GM21423 (cell line): ENCODE results near the gene ELL.
A peak's percentile ranks its signal among the peaks of the same experiment; 100 is the strongest.

Experiments used
- ATAC-seq: cut with Tn5 transposase; IDR thresholded peaks from one replicate; pipeline ENCODE4 v1.9.1; 2021; ENCODE audit warnings: mild to moderate bottlenecking, moderate library complexity; ENCODE audit not compliant: unreplicated experiment

Gene ELL

GRCh38 chr19:18425515-18426415, 96.1 kb downstream of the ELL start:
- ATAC-seq, result no peak

- no peak for ATAC-seq
Measured at GRCh38 chr19:18424890-18425514, 96.9 kb downstream of the ELL start.

GRCh38 chr19:18424122-18424889, 97.6 kb downstream of the ELL start:
- no peak for ATAC-seq

- ATAC-seq, result no peak
Measured at GRCh38 chr19:18423258-18424020, 98.4 kb downstream of the ELL start.

GRCh38 chr19:18422530-18423191, 99.2 kb downstream of the ELL start:
- ATAC-seq, result no peak

GRCh38 chr19:18421371-18421959, 100.4 kb downstream of the ELL start:
- ATAC-seq, result no peak

- ATAC-seq, result no peak
Measured at GRCh38 chr19:18420930-18421329, 100.9 kb downstream of the ELL start.

- no peak for ATAC-seq
Measured at GRCh38 chr19:18419699-18420460, 102.0 kb downstream of the ELL start.

GRCh38 chr19:18419195-18419698, 102.6 kb downstream of the ELL start, which contains the start of gene SSBP4:
Gene SSBP4 (plus strand): TSS chr19:18419398. CDS start chr19:18419649, 251 bp downstream.
- peak; percentile 30 for ATAC-seq

GRCh38 chr19:18418483-18419194, 103.2 kb downstream of the ELL start:
- peak; percentile 2 for ATAC-seq

GRCh38 chr19:18418029-18418482, 103.8 kb downstream of the ELL start:
- ATAC-seq, result no peak

- ATAC-seq, result peak; percentile 26
Measured at GRCh38 chr19:18417250-18418028, 104.4 kb downstream of the ELL start.

- no peak for ATAC-seq
Measured at GRCh38 chr19:18416778-18417249, 105.1 kb downstream of the ELL start.

- ATAC-seq, result no peak
Measured at GRCh38 chr19:18415178-18415867, 106.5 kb downstream of the ELL start.

GRCh38 chr19:18414504-18415177, 107.2 kb downstream of the ELL start:
- no peak for ATAC-seq
